AG09319 (cell line): ENCODE data around the gene WWP2.

ENCODE experiments used
- DNase-seq: peaks from one replicate; pipeline ENCODE4 v3.0.0-alpha.2; 2010; ENCODE audit warnings: low read depth; ENCODE audit errors: extremely low read depth
- CTCF ChIP-seq: IDR thresholded peaks from 2 replicates; pipeline ENCODE4 v1.5.1; 2011; ENCODE audit warnings: low read depth, mild to moderate bottlenecking, inconsistent platforms, low read length, moderate library complexity

The WWP2 gene

DNA sequence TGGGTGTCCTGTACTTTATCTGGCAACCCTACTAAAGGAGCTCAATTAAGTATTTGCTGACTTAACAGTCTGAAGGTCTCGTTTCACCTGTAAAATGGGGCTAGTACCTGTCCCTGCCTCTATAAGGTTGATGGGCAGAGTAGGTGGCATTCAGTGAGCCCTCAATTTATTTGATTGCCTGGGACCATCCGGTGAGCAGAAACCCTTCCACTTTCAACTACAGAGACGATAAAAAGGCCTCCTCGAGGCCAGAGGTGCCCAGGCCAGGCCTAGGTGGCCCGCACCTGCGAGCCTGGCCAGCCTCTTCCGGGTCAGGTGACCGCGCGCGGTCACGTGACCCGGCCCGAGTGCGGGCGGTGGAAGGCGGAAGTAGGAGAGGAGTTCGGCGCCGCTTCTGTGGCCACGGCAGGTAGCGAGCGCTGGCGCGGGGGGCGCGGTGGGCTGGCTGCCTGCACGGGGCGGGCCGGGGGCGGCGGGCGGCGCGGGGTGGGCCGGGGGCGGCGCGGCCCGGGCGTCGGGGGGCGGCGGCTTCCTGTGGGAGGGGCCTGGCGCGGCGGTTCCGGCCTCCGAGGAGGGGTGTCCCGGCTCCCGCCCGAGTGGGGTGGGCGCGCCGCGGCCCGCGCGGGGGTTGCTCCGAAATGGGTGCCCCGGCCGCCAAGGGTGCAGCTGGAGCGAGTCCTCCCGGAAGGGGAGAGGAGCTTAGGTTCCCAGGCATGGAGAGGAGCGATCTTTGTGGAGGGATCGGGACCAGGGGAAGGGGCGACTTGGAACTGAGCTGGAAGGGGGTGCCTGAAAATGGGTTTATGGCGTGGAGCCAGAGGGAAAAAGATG, at the start of gene WWP2:
Gene WWP2, plus strand, starts transcription at position 350 of the 831 bp plus-strand sequence. CDS start 24,679 bp downstream, outside the sequence.
- DNase-seq = no peak
- TF ChIP-seq CTCF = no peak

GRCh38 chr16:69712914-69713581, 49.1 kb upstream of the WWP2 start:
- DNase-seq = no peak
- TF ChIP-seq CTCF = no peak

DNA sequence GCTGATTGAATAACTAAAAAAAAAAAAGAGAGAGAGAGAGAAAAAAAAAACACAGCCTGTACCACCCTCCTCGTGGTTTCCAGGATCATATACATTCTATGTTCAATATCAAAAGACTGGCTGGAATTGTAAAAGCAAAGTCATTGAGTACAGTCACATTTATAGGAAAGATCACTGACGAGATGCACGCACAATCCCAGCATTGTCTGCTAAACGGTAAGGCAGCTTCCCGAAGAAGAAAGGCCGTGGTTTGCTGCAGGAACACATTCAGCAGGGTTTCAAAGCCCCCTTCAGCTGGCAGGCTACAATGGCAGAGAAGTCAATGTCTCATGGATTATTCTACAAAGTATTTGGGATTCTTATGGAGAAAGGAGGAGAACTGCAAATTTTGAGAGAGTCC, 45.1 kb upstream of the WWP2 start:
- DNase-seq = no peak
- no peak for TF ChIP-seq CTCF

- no peak for DNase-seq
- no peak for TF ChIP-seq CTCF
Observed at GRCh38 chr16:69718111-69718764, 43.9 kb upstream of the WWP2 start.

- TF ChIP-seq CTCF = no peak
- DNase-seq = no peak
Observed at GRCh38 chr16:69720822-69721430, 41.2 kb upstream of the WWP2 start.

- no peak for DNase-seq
- TF ChIP-seq CTCF = no peak
Observed at GRCh38 chr16:69721441-69721957, 40.6 kb upstream of the WWP2 start.
